Nephron progenitor cell (in vitro differentiated cells): ENCODE data around the gene CYP39A1.
"Not testable (repeated sequence)": the region's sequence is repeated elsewhere in the genome, so short reads cannot be mapped to it uniquely, and the experiment has no call there.

Experiments used
- DNase-seq: peaks from one replicate; pipeline ENCODE4 v3.0.0; 2021
- H3K27ac Mint-ChIP-seq: 2 replicates; pipeline ENCODE4 v1.8.0; 2021; ENCODE audit warnings: mild to moderate bottlenecking, moderate library complexity, mixed read lengths
- H3K27me3 Mint-ChIP-seq: 2 replicates; pipeline ENCODE4 v1.8.0; 2021; ENCODE audit warnings: mild to moderate bottlenecking, low read depth, mixed read lengths; ENCODE audit not compliant: poor library complexity
- H3K36me3 Mint-ChIP-seq: 2 replicates; pipeline ENCODE4 v1.8.0; 2021; ENCODE audit warnings: low read depth, mixed read lengths
- H3K4me1 Mint-ChIP-seq: 2 replicates; pipeline ENCODE4 v1.8.0; 2021; ENCODE audit warnings: mixed read lengths
- H3K4me3 Mint-ChIP-seq: 2 replicates; pipeline ENCODE4 v1.8.0; 2021; ENCODE audit warnings: mild to moderate bottlenecking, moderate library complexity, mixed read lengths
- H3K9me3 Mint-ChIP-seq: 2 replicates; pipeline ENCODE4 v1.8.0; 2021; ENCODE audit warnings: mild to moderate bottlenecking, moderate library complexity, mixed read lengths
- CTCF ChIP-seq: fragments of 200-600 bp; sonication (generic); IDR thresholded peaks from 2 replicates; pipeline ENCODE4 v1.5.0; 2021; ENCODE audit warnings: antibody characterized with exemption

Gene CYP39A1

GRCh38 chr6:46648869-46649492 lies 3.6 kb downstream of the CYP39A1 start:
- H3K4me1 Mint-ChIP-seq = peaks cover 37% of the 10 kb centered on the region
- H3K36me3 Mint-ChIP-seq = peaks cover 34% of the 10 kb centered on the region
- no peak overlapping the region for H3K27ac Mint-ChIP-seq
- peaks cover 7% of the 10 kb centered on the region for H3K27me3 Mint-ChIP-seq
- no peak for DNase-seq
- peak overlapping the region; percentile 12 for H3K4me3 Mint-ChIP-seq
- no peak for TF ChIP-seq CTCF
- peaks cover 26% of the 10 kb centered on the region for H3K9me3 Mint-ChIP-seq

GRCh38 chr6:46648108-46648507 lies 4.5 kb downstream of the CYP39A1 start:
- Mint-ChIP-seq H3K4me1 (peaks cover 30% of the 10 kb centered on the region), H3K36me3 (peaks cover 37% of the 10 kb centered on the region), H3K9me3 (peaks cover 26% of the 10 kb centered on the region)
- not testable (repeated sequence) for H3K27me3 Mint-ChIP-seq, DNase-seq, H3K27ac Mint-ChIP-seq, H3K4me3 Mint-ChIP-seq

- Mint-ChIP-seq H3K36me3 (peaks cover 37% of the 10 kb centered on the region), H3K4me1 (peaks cover 10% of the 10 kb centered on the region), H3K9me3 (peaks cover 26% of the 10 kb centered on the region), H3K27me3 (peaks cover 6% of the 10 kb centered on the region), H3K27ac (no peak overlapping the region), H3K4me3 (no peak overlapping the region)
- no peak for DNase-seq
- no peak for TF ChIP-seq CTCF
Measured at GRCh38 chr6:46645265-46645664, 7.4 kb downstream of the CYP39A1 start.

- peaks cover 26% of the 10 kb centered on the region for H3K9me3 Mint-ChIP-seq
Measured at GRCh38 chr6:46642928-46643751, 9.5 kb downstream of the CYP39A1 start.

GRCh38 chr6:46638650-46639049 lies 14.0 kb downstream of the CYP39A1 start:
- H3K27ac Mint-ChIP-seq = no peak overlapping the region
- H3K4me1 Mint-ChIP-seq = peaks cover 12% of the 10 kb centered on the region
- H3K4me3 Mint-ChIP-seq = no peak overlapping the region
- TF ChIP-seq CTCF = no peak
- DNase-seq = no peak
- H3K9me3 Mint-ChIP-seq = peaks cover 3% of the 10 kb centered on the region
- H3K27me3 Mint-ChIP-seq = peaks cover 2% of the 10 kb centered on the region
- peaks cover 15% of the 10 kb centered on the region for H3K36me3 Mint-ChIP-seq

More at GRCh38 chr6:46642928-46643751, 9.5 kb downstream of the CYP39A1 start:
- Mint-ChIP-seq H3K36me3 (peaks cover 37% of the 10 kb centered on the region), H3K4me1 (peaks cover 8% of the 10 kb centered on the region), H3K4me3 (no peak overlapping the region), H3K27ac (no peak overlapping the region), H3K27me3 (peaks cover 6% of the 10 kb centered on the region)
- no peak for DNase-seq
- no peak for TF ChIP-seq CTCF

- Mint-ChIP-seq H3K27me3 (peaks cover under 1% of the 10 kb centered on the region), H3K27ac (no peak overlapping the region), H3K36me3 (peaks cover 15% of the 10 kb centered on the region), H3K9me3 (peaks cover 3% of the 10 kb centered on the region), H3K4me3 (no peak overlapping the region), H3K4me1 (peaks cover 12% of the 10 kb centered on the region)
- DNase-seq = no peak
- TF ChIP-seq CTCF = no peak
Measured at GRCh38 chr6:46637933-46638332, 14.7 kb downstream of the CYP39A1 start.
